ENCODE measurements around the gene ADAM12. TPM values are rescaled to one million over a fixed set of nuclear protein-coding genes. Genes with fewer than 3 reads are reported as not detected.

ADAM12 gene
- total RNA-seq, 4 donors from 2014 or later: under 0.01 to 60.8 (median 0.64) TPM; not detected in 1

DNA sequence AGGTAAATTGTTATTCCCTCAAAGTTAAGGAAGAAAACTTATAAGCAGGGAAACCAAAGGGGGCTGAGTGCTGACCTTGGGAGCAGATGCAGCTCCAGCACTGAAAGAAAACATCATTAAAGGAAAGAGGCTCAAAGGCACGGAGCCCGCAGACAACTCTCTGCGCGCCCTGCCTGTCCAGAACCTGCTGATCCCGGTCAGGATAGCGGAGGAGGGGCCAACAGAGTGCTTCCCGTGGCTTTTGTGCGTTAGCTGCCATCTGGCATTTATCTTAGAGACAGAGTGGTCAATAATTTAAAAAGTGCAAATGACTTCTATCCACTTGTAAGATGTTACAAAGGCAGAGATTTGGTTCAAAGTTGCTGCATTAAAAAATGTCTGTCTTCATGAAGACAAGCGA lies 329.8 kb downstream of the ADAM12 start:
- H3K36me3 ChIP-seq: no peaks in the 10 kb centered on the region
- H3K4me1 ChIP-seq: no peaks in the 10 kb centered on the region
- H3K27ac ChIP-seq: no peak overlapping the region
- DNase-seq: no peak
- H3K9me3 ChIP-seq: no peaks in the 10 kb centered on the region
- H3K27me3 ChIP-seq: no peaks in the 10 kb centered on the region
- no peak overlapping the region for H3K4me3 ChIP-seq
- TF ChIP-seq, protein P1, sequence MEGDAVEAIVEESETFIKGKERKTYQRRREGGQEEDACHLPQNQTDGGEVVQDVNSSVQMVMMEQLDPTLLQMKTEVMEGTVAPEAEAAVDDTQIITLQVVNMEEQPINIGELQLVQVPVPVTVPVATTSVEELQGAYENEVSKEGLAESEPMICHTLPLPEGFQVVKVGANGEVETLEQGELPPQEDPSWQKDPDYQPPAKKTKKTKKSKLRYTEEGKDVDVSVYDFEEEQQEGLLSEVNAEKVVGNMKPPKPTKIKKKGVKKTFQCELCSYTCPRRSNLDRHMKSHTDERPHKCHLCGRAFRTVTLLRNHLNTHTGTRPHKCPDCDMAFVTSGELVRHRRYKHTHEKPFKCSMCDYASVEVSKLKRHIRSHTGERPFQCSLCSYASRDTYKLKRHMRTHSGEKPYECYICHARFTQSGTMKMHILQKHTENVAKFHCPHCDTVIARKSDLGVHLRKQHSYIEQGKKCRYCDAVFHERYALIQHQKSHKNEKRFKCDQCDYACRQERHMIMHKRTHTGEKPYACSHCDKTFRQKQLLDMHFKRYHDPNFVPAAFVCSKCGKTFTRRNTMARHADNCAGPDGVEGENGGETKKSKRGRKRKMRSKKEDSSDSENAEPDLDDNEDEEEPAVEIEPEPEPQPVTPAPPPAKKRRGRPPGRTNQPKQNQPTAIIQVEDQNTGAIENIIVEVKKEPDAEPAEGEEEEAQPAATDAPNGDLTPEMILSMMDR (IDR thresholded peaks at IDR 0.05): no peak
- no peak for TF ChIP-seq POLR2A (IDR thresholded peaks at IDR 0.05)
- intact Hi-C loops (cut with DNase I; ENCODE audit: low total_unique reads): no loop called here

DNA sequence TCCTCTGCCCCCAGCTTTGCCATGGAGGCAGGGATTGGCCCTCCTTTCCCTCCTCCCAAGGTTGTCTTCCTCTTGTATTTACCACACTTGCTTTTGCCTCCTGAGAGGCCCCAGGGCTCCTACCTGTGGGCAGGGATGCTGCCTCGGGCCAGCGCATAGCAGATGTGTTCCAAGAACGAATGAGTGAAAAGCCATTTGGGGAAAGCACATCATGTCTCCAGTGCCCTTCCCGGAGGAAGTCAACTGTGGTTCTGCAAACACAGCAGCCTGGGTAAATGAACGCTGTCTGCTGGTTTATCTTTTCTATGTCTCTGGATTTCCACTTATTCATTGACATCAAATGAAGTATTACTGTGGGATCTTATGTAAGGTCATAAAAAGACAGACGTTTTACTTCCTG lies 330.2 kb downstream of the ADAM12 start:
- Histone ChIP-seq H3K27me3 (no peaks in the 10 kb centered on the region), H3K36me3 (no peaks in the 10 kb centered on the region), H3K9me3 (no peaks in the 10 kb centered on the region), H3K4me3 (no peak overlapping the region), H3K4me1 (no peaks in the 10 kb centered on the region), H3K27ac (no peak overlapping the region)
- intact Hi-C loops (cut with DNase I; ENCODE audit: low total_unique reads): no loop called here
- DNase-seq: no peak
- TF ChIP-seq, protein P1 (IDR thresholded peaks at IDR 0.05): no peak
- TF ChIP-seq POLR2A (IDR thresholded peaks at IDR 0.05): no peak

DNA sequence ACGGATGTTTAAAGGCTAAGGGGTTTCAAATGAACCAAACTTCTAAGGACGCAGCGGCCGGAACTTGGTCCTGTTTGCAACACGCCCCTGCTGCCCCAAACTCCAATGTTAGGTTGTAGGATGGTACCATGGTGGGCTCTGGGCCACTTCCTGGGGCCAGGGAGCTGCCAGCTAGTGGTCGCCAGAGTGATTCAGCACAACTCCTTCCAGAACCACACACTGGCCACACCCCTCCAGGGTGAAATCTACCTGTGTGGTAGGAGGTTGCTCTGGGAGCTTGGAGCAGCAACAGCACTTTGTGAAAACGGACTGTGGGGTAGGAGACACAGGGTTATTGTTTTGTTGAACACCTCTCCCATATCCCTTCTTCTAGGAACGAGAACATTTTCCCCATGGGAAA lies 330.8 kb downstream of the ADAM12 start:
- H3K36me3 ChIP-seq: no peaks in the 10 kb centered on the region
- H3K4me1 ChIP-seq: no peaks in the 10 kb centered on the region
- H3K9me3 ChIP-seq: no peaks in the 10 kb centered on the region
- no peak for TF ChIP-seq POLR2A (IDR thresholded peaks at IDR 0.05)
- TF ChIP-seq, protein P1 (IDR thresholded peaks at IDR 0.05): no peak
- intact Hi-C loops (cut with DNase I; ENCODE audit: low total_unique reads): no loop called here
- no peaks in the 10 kb centered on the region for H3K27me3 ChIP-seq
- no peak for DNase-seq
- no peak overlapping the region for H3K4me3 ChIP-seq
- no peak overlapping the region for H3K27ac ChIP-seq

DNA sequence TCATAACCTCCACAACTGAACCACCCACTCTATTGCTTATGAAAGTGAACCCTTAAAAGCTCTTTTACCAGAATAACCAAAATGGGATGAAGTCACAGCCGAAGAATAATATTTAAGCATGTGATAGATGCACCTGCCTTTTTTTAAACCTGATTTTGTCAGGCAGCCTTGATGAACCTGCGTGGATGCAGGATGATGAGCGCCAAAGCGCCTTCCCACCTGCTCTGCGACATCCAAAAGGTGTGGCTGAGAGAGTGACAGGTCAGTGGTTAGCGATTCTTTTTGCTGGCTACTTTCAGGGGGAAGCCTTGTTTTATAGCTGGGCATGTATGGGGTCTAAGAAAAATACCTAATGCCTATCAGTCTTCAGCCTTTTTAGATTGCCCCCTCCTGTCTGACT lies 334.1 kb downstream of the ADAM12 start:
- intact Hi-C loops (cut with DNase I; ENCODE audit: low total_unique reads): no loop called here
- Histone ChIP-seq H3K4me1 (no peaks in the 10 kb centered on the region), H3K27ac (no peak overlapping the region), H3K4me3 (no peak overlapping the region), H3K36me3 (no peaks in the 10 kb centered on the region), H3K27me3 (no peaks in the 10 kb centered on the region), H3K9me3 (no peaks in the 10 kb centered on the region)
- TF ChIP-seq, protein P1 (IDR thresholded peaks at IDR 0.05): no peak
- TF ChIP-seq POLR2A (IDR thresholded peaks at IDR 0.05): no peak
- no peak for DNase-seq

DNA sequence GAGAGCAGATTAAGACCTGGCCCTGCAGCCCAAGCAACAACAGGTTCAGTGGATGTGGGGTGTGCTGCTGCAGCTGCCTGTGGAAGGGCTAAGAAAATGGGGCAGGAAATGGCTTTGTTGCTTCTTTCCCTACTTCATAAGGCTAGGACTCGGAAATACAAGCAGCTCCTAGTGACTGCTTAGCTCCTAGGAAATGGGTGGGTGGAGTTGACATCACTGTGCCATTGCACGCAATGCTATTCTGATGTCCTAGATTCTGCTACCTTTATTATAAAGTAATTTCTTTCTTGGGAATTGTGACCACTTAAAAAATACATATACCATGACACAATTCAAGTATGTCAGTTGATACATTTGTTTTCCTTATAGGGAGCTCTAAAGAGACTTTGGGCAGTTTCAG lies 336.1 kb downstream of the ADAM12 start:
- no peak for TF ChIP-seq POLR2A (IDR thresholded peaks at IDR 0.05)
- TF ChIP-seq, protein P1 (IDR thresholded peaks at IDR 0.05): no peak
- no peak overlapping the region for H3K27ac ChIP-seq
- H3K4me1 ChIP-seq: no peaks in the 10 kb centered on the region
- H3K36me3 ChIP-seq: no peaks in the 10 kb centered on the region
- no peaks in the 10 kb centered on the region for H3K9me3 ChIP-seq
- no peak overlapping the region for H3K4me3 ChIP-seq
- H3K27me3 ChIP-seq: no peaks in the 10 kb centered on the region
- intact Hi-C loops (cut with DNase I; ENCODE audit: low total_unique reads): no loop called here
- no peak for DNase-seq

Data from uterus (tissue), 4 donors.